ENCODE measurements around the gene KLHDC9.

GRCh38 chr1:161069241-161069640 is 28.9 kb upstream of the KLHDC9 start:
- no peak for TF ChIP-seq U2AF1 (optimal IDR thresholded peaks at IDR 0.05; ENCODE audit: low read depth, low read length)
- TF ChIP-seq FOXA1 (IDR thresholded peaks at IDR 0.05), result no peak
- no peak for TF ChIP-seq FOXA1 (CRISPR knock-in tag; IDR thresholded peaks at IDR 0.05)
- TF ChIP-seq CBX1 (IDR thresholded peaks at IDR 0.05; ENCODE audit: low read depth), result no peak

Data from HepG2 (cell line).